K562 (cell line): ENCODE results near the gene PTPN18. TPM values are rescaled to one million over a fixed set of nuclear protein-coding genes. Genes with fewer than 3 reads are reported as not detected.

Experiments
- ATAC-seq: fragments of 200-7000 bp; cut with Tn5 transposase; 3 replicates; pipeline ENCODE4 v1.9.1; 2020; ENCODE audit warnings: moderate library complexity
- BruUV-seq: library from RNA; stranded (reverse); fragments of 400-500 nt; replicated peaks from 2 replicates; lab custom pipeline; 2021; lab: Mats Ljungman, UMichigan
- CTCF ChIA-PET: fragments of 300-600 bp; formaldehyde crosslinking; extraction: SDS; loops from one replicate; lab custom pipeline; 2021; ENCODE audit warnings: low intra/inter-chr PET ratio; lab: Yijun Ruan, JAX
- POLR2A ChIA-PET: fragments of 300-600, 350-650 bp; sonication (Branson Sonifier 250); formaldehyde crosslinking; extraction: SDS; loops from one replicate; lab custom pipeline; 2021; ENCODE audit warnings: antibody characterized with exemption, inconsistent platforms; lab: Yijun Ruan, JAX
- DNase-seq, 4 experiments: peaks; one replicate each; pipeline versions ENCODE4 v3.0.0 to v3.0.0-alpha.2; 2011 to 2018; ENCODE audit warnings: low spot score in 3 of 4, mixed read lengths in 3 of 4; ENCODE audit errors: extremely low read depth in 1 of 4
- FAIRE-seq: peaks from 2 replicates; lab custom pipeline; 2011; peaks lifted over from hg19 to GRCh38; lab: Jason Lieb, UNC
- H2AFZ ChIP-seq: 2 replicates; pipeline ENCODE4 v1.6.0; 2011; ENCODE audit warnings: low read depth, low read length, control low read depth, inconsistent platforms
- H3K27ac ChIP-seq: fragments of 200-600 bp; 3 replicates; pipeline ENCODE4 v1.8.0; 2011; ENCODE audit warnings: low read depth, mild to moderate bottlenecking, control low read depth, inconsistent platforms, low read length, moderate library complexity, mixed read lengths; ENCODE audit errors: extremely low read depth
- H3K27me3 ChIP-seq, 2 experiments: fragments of 300-600 bp in 1 of 2; 2 replicates in 1 of 2; 3 replicates in 1 of 2; pipeline versions ENCODE4 v1.6.0 to v1.8.0; 2011; ENCODE audit warnings: inconsistent platforms in 2 of 2, low read length in 2 of 2, mild to moderate bottlenecking in 1 of 2, mixed read lengths in 1 of 2, moderate library complexity in 1 of 2; ENCODE audit not compliant: control insufficient read depth in 2 of 2, insufficient read depth in 2 of 2
- H3K36me3 ChIP-seq: fragments of 300-600 bp; 3 replicates; pipeline ENCODE4 v1.8.0; 2011; ENCODE audit warnings: mild to moderate bottlenecking, low read length, inconsistent platforms; ENCODE audit not compliant: control insufficient read depth, insufficient read depth
- H3K4me1 ChIP-seq, 2 experiments: fragments of 200-600 bp in 1 of 2; replicated peaks in 1 of 2; 2 replicates in 1 of 2; 3 replicates in 1 of 2; pipeline versions ENCODE4 v1.5.1 to v1.8.0; 2011; ENCODE audit warnings: inconsistent platforms in 2 of 2, low read length in 2 of 2, mild to moderate bottlenecking in 1 of 2, mixed read lengths in 1 of 2, moderate library complexity in 1 of 2; ENCODE audit not compliant: control insufficient read depth in 2 of 2, insufficient read depth in 2 of 2
- H3K4me2 ChIP-seq: 2 replicates; pipeline ENCODE4 v1.6.1; 2011; ENCODE audit warnings: low read length, control low read depth, inconsistent platforms, mixed read lengths; ENCODE audit not compliant: insufficient read depth
- H3K4me3 ChIP-seq: fragments of 200-600 bp; sonication (generic), shearing (Covaris generic); 2 replicates; pipeline ENCODE4 v1.5.1; 2016; ENCODE audit warnings: control low read depth, inconsistent platforms
- H3K79me2 ChIP-seq: fragments of 200-600 bp; 3 replicates; pipeline ENCODE4 v1.8.0; 2011; ENCODE audit warnings: low read length, inconsistent platforms; ENCODE audit not compliant: control insufficient read depth, insufficient read depth
- H3K9ac ChIP-seq, 2 experiments: 2 replicates each; pipeline versions ENCODE4 v1.6.0 to v1.6.1; 2011; ENCODE audit warnings: low read depth in 2 of 2, low read length in 2 of 2, control low read depth in 1 of 2, inconsistent platforms in 1 of 2, mild to moderate bottlenecking in 1 of 2, mixed read lengths in 1 of 2; ENCODE audit not compliant: insufficient read depth in 1 of 2
- H3K9me1 ChIP-seq: one replicate; pipeline ENCODE4 v1.6.0; 2011; ENCODE audit warnings: inconsistent platforms, mild to moderate bottlenecking, low read length, moderate library complexity; ENCODE audit not compliant: control insufficient read depth, insufficient read depth
- H3K9me3 ChIP-seq: replicated peaks from 2 replicates; pipeline ENCODE4 v1.5.1; 2011; ENCODE audit warnings: low read depth, low read length, inconsistent platforms; ENCODE audit not compliant: control insufficient read depth, insufficient read depth
- H4K20me1 ChIP-seq: replicated peaks from 2 replicates; pipeline ENCODE4 v1.6.1; 2011; ENCODE audit warnings: low read length, inconsistent platforms, mixed read lengths; ENCODE audit not compliant: control insufficient read depth, insufficient read depth
- REST ChIP-seq, 2 experiments: fragments of 450-650 bp; formaldehyde crosslinking in 1 of 2; IDR thresholded peaks; 2 replicates each; pipeline versions ENCODE4 v1.4.0 to v1.6.1; 2014 to 2020; ENCODE audit warnings: mild to moderate bottlenecking in 2 of 2, borderline replicate concordance in 1 of 2, low read depth in 1 of 2
- ZNF24 ChIP-seq: fragments of 450-650 bp; IDR thresholded peaks from 2 replicates; pipeline ENCODE4 v1.6.1; 2016
- WGBS: fragments of 100-300 bp; shearing (Covaris generic); methylation state at CpG from one replicate; pipeline ENCODE4 v1.1.6; 2016; ENCODE audit warnings: low coverage, mixed read lengths; ENCODE audit not compliant: insufficient coverage; ENCODE audit errors: missing lambda C conversion rate; 5-methylcytosine and 5-hydroxymethylcytosine counted together
- in situ Hi-C: fragments of 300-500 bp; cut with MboI; formaldehyde crosslinking; loops from 4 replicates; pipeline ENCODE4 v1.15.0; 2018; ENCODE audit warnings: inconsistent platforms, mixed read lengths
- intact Hi-C: fragments of 100-400 bp; cut with micrococcal nuclease; formaldehyde crosslinking; loops from 2 replicates; pipeline ENCODE4 v1.14.2; 2022
- polyA plus RNA-seq, 8 experiments: library from polyadenylated mRNA; depleted of rRNA in 4 of 8; stranded (reverse) in 5 of 8; unstranded in 3 of 8; fragments of >200 nt; fragmentation: Nextera tagmentation in 2 of 8; fragmentation: Illumina TruSeq in 1 of 8; extraction: Ambion mirVana in 2 of 8; extraction: Trizol in 1 of 8; gene quantifications; 2 replicates each; pipeline versions ENCODE4 v1.2.1 to v1.2.3, GENCODE V29; 2011 to 2014; ENCODE audit warnings: inconsistent platforms in 1 of 8, missing spikeins in 1 of 8
- total RNA-seq, 7 experiments: library from RNA; depleted of rRNA in 6 of 7; stranded (reverse); fragments of >200 nt in 6 of 7; fragmentation: Illumina TruSeq in 2 of 7; extraction: Trizol in 2 of 7; gene quantifications; 2 replicates each; pipeline versions ENCODE4 v1.2.1 to v1.2.3, GENCODE V29; 2011 to 2021; ENCODE audit warnings: low replicate concordance in 1 of 7

Gene PTPN18
- total and polyA plus RNA-seq, 9 of the 15 experiments (the other 6 are each of a cell fraction or from before 2014, with no cell fraction given), result 11.6 to 90.7 (median 49.6) TPM

GRCh38 chr2:130336150-130336876 lies 19.5 kb upstream of the PTPN18 start:
- Histone ChIP-seq H3K9me3 (no peaks in the 10 kb centered on the region), H3K4me3 (peak overlapping the region; percentile 19; the same call in 1 of the 2 replicates), H3K9me1 (no peaks in the 10 kb centered on the region), H3K79me2 (peaks cover 16% of the 10 kb centered on the region), H4K20me1 (no peaks in the 10 kb centered on the region), H3K9ac (peak overlapping the region; percentile 25 to 46; a peak in 1 of 4 replicates), H3K27me3 (no peaks in the 10 kb centered on the region)
- intact Hi-C loops, result no loop called here
- POLR2A ChIA-PET, result interaction anchor here (0.7 to 1.8 kb wide), 3 partner anchors 18 to 155 kb away, joined by 3 to 7 read pairs (median 3); partner anchors contain the start of genes PTPN18 and SMPD4
- BruUV-seq, result no TSS peak
- CTCF ChIA-PET, result interaction anchor here (0.5 to 0.6 kb wide), 2 partner anchors 156 to 180 kb away, joined by 3 to 4 read pairs; no protein-coding TSS in a partner anchor
- ATAC-seq (no peak), FAIRE-seq (no peak)
- TF ChIP-seq ZNF24 (peak; percentile 63; the same call in 1 of the 2 replicates), REST (IDR thresholded peaks at IDR 0.05; ENCODE audit: borderline replicate concordance) (no peak), REST (CRISPR knock-in tag; IDR thresholded peaks at IDR 0.05; ENCODE audit: low read depth) (no peak)
- TF ChIP-seq, all 486 proteins: peak for 1
- peaks cover 32 to 51% of the 10 kb centered on the region in 2 experiments for H3K4me1 ChIP-seq
- H3K36me3 ChIP-seq, result peaks cover 20% of the 10 kb centered on the region
- no peak overlapping the region for H3K27ac ChIP-seq
- peak overlapping the region; percentile 83 for H2AFZ ChIP-seq
- peak overlapping the region; percentile 77 for H3K4me2 ChIP-seq
- WGBS, result 54% methylated on average over 13 of the region's 13 CpGs
- no peak for DNase-seq
- in situ Hi-C loops, result loop anchor here (5.0 to 25.0 kb wide), 3 partner anchors 154 to 1176 kb away; partner anchors contain the start of genes MZT2B and SMPD4
